Tibial nerve (tissue), 4 donors: ENCODE results near the gene TFEB. TPM values are rescaled to one million over a fixed set of nuclear protein-coding genes. Genes with fewer than 3 reads are reported as not detected.
A peak's percentile ranks its signal among the peaks of the same experiment; 100 is the strongest.

Experiments used
- DNase-seq, 2 donors: peaks; one replicate each; pipeline ENCODE4 v3.0.0-alpha.2; 2019; ENCODE audit warnings: low spot score in 2 of 2
- H3K27ac ChIP-seq, 4 donors: fragments of 200-600 bp; sonication (generic) in 3 of 4; one replicate each; pipeline ENCODE4 v1.5.1; 2017 to 2019; ENCODE audit warnings: mild to moderate bottlenecking in 1 of 4
- H3K27me3 ChIP-seq, 2 donors: fragments of 200-600 bp; sonication (generic) in 1 of 2; one replicate each; pipeline versions ENCODE4 v1.5.1 to v1.6.0; 2017 to 2019
- H3K36me3 ChIP-seq, 3 donors: fragments of 200-600 bp; sonication (generic); one replicate each; pipeline ENCODE4 v1.5.1; 2018 to 2019
- H3K4me1 ChIP-seq, 4 donors: fragments of 200-600 bp; sonication (generic) in 3 of 4; one replicate each; pipeline ENCODE4 v1.5.1; 2017 to 2019
- H3K4me3 ChIP-seq, 4 donors: fragments of 200-600 bp; sonication (generic) in 3 of 4; one replicate each; pipeline ENCODE4 v1.5.1; 2017 to 2019; ENCODE audit warnings: mild to moderate bottlenecking in 1 of 4, moderate library complexity in 1 of 4
- H3K9me3 ChIP-seq, 4 donors: fragments of 200-600 bp; sonication (generic) in 3 of 4; one replicate each; pipeline ENCODE4 v1.5.1; 2017 to 2019
- EP300 ChIP-seq, 2 donors: sonication (generic); formaldehyde crosslinking; IDR thresholded peaks; one replicate each; pipeline ENCODE4 v1.6.1; 2017; ENCODE audit warnings: antibody characterized with exemption in 2 of 2, mild to moderate bottlenecking in 1 of 2
- POLR2A ChIP-seq, 2 donors: fragments of 450-650 bp; IDR thresholded peaks; one replicate each; pipeline ENCODE4 v1.6.1; 2017; ENCODE audit warnings: antibody characterized with exemption in 2 of 2, mild to moderate bottlenecking in 2 of 2, moderate library complexity in 2 of 2
- WGBS, 2 donors: methylation state at CpG; one replicate each; pipeline ENCODE4 v1.1.5; 2018; 5-methylcytosine and 5-hydroxymethylcytosine counted together
- total RNA-seq, 4 donors: library from RNA; depleted of rRNA; stranded (reverse); fragments of >200 nt; gene quantifications; one replicate each; pipeline ENCODE4 v1.1.0, GENCODE V29; 2016
- TF ChIP-seq, protein P1 (sequence below), 5 experiments: fragments of 200-600 bp in 3 of 5; fragments of 450-650 bp in 2 of 5; sonication (generic) in 3 of 5; IDR thresholded peaks; one replicate each; pipeline ENCODE4 v1.5.1; 2016 to 2019; ENCODE audit warnings: antibody characterized with exemption in 5 of 5, mild to moderate bottlenecking in 3 of 5, moderate library complexity in 2 of 5

TFEB gene
- total RNA-seq, 4 donors from 2014 or later = 19.2 to 28.8 (median 20.6) TPM

DNA sequence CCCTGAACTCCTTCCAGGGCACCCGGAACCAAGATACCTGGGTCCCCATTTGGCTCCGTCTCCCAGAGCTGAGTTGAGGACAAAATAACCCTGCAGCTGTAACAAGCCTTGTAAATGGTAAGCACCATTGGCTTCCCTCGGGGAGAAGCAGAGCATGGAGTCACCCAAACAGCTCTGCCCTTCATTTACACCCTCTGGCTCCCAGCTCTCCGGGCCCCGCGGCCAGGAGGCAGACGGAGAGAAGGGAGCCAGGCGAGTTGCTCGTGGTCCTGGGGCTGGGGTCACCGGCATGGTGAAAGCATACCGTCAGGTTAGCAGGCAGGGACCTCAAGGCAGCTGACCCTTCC, 2.1 kb downstream of the TFEB start:
- Histone ChIP-seq H3K27ac (peak overlapping the region; percentile 95 to 98 (median 97)), H3K36me3 (no peaks in the 10 kb centered on the region), H3K4me3 (peak overlapping the region; percentile 68 to 88 (median 84)), H3K4me1 (peaks cover 3 to 62% (median 39%) of the 10 kb centered on the region in 4 donors), H3K27me3 (no peaks in the 10 kb centered on the region), H3K9me3 (no peaks in the 10 kb centered on the region)
- TF ChIP-seq EP300 (IDR thresholded peaks at IDR 0.05) = no peak
- TF ChIP-seq, protein P1, sequence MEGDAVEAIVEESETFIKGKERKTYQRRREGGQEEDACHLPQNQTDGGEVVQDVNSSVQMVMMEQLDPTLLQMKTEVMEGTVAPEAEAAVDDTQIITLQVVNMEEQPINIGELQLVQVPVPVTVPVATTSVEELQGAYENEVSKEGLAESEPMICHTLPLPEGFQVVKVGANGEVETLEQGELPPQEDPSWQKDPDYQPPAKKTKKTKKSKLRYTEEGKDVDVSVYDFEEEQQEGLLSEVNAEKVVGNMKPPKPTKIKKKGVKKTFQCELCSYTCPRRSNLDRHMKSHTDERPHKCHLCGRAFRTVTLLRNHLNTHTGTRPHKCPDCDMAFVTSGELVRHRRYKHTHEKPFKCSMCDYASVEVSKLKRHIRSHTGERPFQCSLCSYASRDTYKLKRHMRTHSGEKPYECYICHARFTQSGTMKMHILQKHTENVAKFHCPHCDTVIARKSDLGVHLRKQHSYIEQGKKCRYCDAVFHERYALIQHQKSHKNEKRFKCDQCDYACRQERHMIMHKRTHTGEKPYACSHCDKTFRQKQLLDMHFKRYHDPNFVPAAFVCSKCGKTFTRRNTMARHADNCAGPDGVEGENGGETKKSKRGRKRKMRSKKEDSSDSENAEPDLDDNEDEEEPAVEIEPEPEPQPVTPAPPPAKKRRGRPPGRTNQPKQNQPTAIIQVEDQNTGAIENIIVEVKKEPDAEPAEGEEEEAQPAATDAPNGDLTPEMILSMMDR (IDR thresholded peaks at IDR 0.05) = no peak
- TF ChIP-seq POLR2A (IDR thresholded peaks at IDR 0.05) = no peak
- no peak for DNase-seq
- WGBS, 2 donors = 32 to 39% methylated on average over 10 to 11 of the region's 11 CpGs

- no peak for DNase-seq
- WGBS, 2 donors = 54 to 56% methylated on average over 7 to 8 of the region's 8 CpGs
- Histone ChIP-seq H3K27me3 (no peaks in the 10 kb centered on the region), H3K9me3 (no peaks in the 10 kb centered on the region), H3K27ac (peak overlapping the region in 3 of 4 donors; percentile 96 to 98 (median 98)), H3K4me1 (peaks cover 3 to 67% (median 39%) of the 10 kb centered on the region in 4 donors), H3K4me3 (peak overlapping the region in 3 of 4 donors; percentile 82 to 88 (median 86)), H3K36me3 (peaks cover 0 to 5% (median 0%) of the 10 kb centered on the region in 3 donors)
- TF ChIP-seq, protein P1 (IDR thresholded peaks at IDR 0.05) = no peak
- peak in 1 of 2 donors; percentile 9 for TF ChIP-seq EP300 (IDR thresholded peaks at IDR 0.05)
These were observed 2.6 kb downstream of the TFEB start for GRCh38 chr6:41732591-41733359.

DNA sequence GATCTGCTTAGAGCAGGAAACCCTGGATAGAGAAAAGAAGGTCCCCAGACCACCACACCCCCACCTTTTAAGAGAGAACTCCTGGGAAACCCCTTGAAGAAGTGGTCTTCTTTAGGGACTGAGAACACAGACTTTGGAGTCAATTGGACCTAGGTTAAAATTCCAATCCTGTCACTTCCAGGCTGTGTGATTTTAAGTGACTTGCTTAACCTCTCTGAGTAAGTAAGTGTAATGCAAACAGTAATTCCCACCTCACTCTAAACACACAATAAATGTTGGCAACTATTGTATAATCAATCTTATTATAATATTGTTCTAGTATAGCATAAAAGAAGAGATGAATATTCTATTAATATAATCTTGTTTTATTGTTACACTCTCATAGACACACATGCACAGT, 3.3 kb downstream of the TFEB start:
- H3K9me3 ChIP-seq = no peaks in the 10 kb centered on the region
- peaks cover 0 to 10% (median 0%) of the 10 kb centered on the region in 3 donors for H3K36me3 ChIP-seq
- peak overlapping the region in 3 of 4 donors; percentile 96 to 98 (median 98) for H3K27ac ChIP-seq
- DNase-seq = no peak
- TF ChIP-seq EP300 (IDR thresholded peaks at IDR 0.05) = no peak
- no peak for TF ChIP-seq POLR2A (IDR thresholded peaks at IDR 0.05)
- TF ChIP-seq, protein P1 (IDR thresholded peaks at IDR 0.05) = no peak
- H3K27me3 ChIP-seq = no peaks in the 10 kb centered on the region
- H3K4me3 ChIP-seq = peak overlapping the region in 1 of 4 donors; percentile 82
- H3K4me1 ChIP-seq = peaks cover 3 to 70% (median 39%) of the 10 kb centered on the region in 4 donors

GRCh38 chr6:41731561-41732086, 3.8 kb downstream of the TFEB start:
- Histone ChIP-seq H3K4me1 (peaks cover 3 to 70% (median 39%) of the 10 kb centered on the region in 4 donors), H3K27me3 (no peaks in the 10 kb centered on the region), H3K9me3 (no peaks in the 10 kb centered on the region), H3K27ac (peak overlapping the region in 3 of 4 donors; percentile 38 to 98 (median 96)), H3K4me3 (peak overlapping the region in 1 of 4 donors; percentile 82), H3K36me3 (peaks cover 0 to 10% (median 0%) of the 10 kb centered on the region in 3 donors)
- no peak for DNase-seq
- no peak for TF ChIP-seq POLR2A (IDR thresholded peaks at IDR 0.05)
- 71 to 75% methylated on average over 7 of the region's 7 CpGs for WGBS, 2 donors

GRCh38 chr6:41730531-41731436, 4.6 kb downstream of the TFEB start:
- Histone ChIP-seq H3K27me3 (no peaks in the 10 kb centered on the region), H3K9me3 (no peaks in the 10 kb centered on the region), H3K27ac (peak overlapping the region in 3 of 4 donors; percentile 38 to 98 (median 96)), H3K36me3 (peaks cover 0 to 10% (median 0%) of the 10 kb centered on the region in 3 donors), H3K4me3 (peak overlapping the region in 1 of 4 donors; percentile 82), H3K4me1 (peaks cover 3 to 65% (median 36%) of the 10 kb centered on the region in 4 donors)
- DNase-seq = no peak
- WGBS, 2 donors = 61 to 70% methylated on average over 8 to 9 of the region's 9 CpGs
- TF ChIP-seq, protein P1 (IDR thresholded peaks at IDR 0.05) = no peak
- TF ChIP-seq POLR2A (IDR thresholded peaks at IDR 0.05) (no peak), EP300 (IDR thresholded peaks at IDR 0.05) (no peak)
